Lung microvascular endothelial cell (primary cell): ENCODE results near the gene PLXND1. TPM values are rescaled to one million over a fixed set of nuclear protein-coding genes. Genes with fewer than 3 reads are reported as not detected.
"Not testable (repeated sequence)": the region's sequence is repeated elsewhere in the genome, so short reads cannot be mapped to it uniquely, and the experiment has no call there.

Experiments
- DNase-seq, 2 donors: peaks; one replicate each; pipeline versions ENCODE4 v3.0.0 to v3.0.0-alpha.2; 2010; ENCODE audit warnings: low read depth in 2 of 2
- total RNA-seq: library from RNA; depleted of rRNA; stranded (reverse); fragments of >200 nt; gene quantifications from 2 replicates; pipeline ENCODE4 v1.2.1, GENCODE V29; 2014

Gene PLXND1
- total RNA-seq, 1 donor from 2014 or later: 131 TPM

DNA sequence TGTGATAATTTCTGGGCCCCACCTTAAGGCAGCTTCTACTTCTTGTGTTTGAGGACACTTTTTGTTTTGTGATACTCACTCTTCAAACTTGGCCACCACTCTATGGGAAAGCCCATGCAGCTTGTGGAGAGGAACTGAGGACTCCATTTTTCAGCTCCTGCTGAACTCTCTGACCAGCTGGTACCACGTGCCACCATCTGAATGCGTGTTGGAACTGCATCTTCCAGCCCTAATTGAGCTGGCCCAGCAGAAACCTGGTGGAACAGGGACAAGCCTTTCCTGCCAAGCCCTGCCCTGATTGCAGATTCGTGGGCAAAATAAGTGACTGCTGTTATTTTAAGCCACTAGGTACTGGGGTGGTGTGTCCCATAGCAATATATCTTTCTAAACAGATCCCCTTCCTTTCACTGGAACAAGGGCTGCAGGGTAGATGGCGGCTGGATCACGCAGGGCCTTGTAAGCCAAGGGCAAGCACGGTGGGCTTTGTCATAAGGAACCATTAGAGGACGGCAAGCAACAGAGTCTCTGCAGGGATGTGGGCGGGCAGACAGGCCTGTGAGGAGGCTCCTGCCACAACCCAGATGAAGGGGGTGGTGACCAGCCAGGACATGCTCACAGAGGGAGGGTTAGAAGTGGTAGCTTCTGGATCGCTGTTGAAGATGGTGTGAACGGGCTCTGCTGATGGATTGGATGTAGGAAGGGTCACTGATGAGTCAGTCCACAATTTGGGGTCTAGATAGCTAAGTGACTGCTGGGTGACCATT lies 54.0 kb downstream of the PLXND1 start:
- peak in 1 of 2 donors; percentile 60 for DNase-seq

DNA sequence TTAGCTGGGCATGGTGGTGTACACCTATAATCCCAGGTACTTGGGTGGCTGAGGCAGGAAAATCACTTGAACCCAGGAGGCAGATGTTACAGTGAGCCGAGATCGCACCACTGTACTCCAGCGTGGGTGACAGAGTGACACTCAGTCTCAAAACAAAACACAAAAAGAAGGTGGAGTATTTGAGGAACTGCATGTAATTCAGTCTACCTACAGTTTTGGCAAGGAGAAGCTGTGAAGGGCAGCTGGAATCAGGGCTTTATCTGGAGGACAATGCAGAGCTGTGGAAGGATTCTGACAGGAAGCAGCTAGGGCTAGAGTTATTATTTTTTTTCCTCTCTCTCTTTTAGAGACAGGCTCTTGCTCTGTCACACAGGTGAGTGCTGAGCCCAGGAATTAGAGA lies 56.7 kb downstream of the PLXND1 start:
- no peak for DNase-seq

DNA sequence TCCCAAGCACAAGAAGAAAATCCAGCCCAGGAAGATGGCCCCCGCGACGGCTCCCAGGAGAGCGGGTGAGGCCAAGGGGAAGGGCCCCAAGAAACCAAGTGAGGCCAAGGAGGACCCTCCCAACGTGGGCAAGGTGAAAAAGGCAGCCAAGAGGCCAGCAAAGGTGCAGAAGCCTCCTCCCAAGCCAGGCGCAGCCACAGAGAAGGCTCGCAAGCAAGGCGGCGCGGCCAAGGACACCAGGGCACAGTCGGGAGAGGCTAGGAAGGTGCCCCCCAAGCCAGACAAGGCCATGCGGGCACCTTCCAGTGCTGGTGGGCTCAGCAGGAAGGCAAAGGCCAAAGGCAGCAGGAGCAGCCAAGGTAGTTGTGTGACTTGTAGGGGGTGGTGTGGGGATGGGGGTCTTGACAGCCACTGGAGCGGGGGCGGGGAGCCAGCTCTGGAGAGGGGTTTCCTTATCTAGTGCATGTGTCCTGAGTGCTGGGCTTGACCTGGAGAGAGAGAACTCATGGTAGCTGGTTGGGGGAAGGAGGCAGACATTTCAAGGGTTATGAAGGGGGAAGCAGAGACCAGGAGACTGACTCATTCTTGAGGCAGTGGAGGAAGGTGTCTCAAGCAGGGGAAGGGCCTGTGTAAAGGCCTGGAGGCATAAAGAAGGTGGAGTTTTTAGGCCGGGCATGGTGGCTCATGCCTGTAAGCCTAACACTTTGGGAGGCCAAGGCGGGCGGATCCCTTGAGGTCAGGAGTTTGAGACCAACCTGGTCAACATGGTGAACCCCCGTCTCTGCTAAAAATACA lies 57.3 kb downstream of the PLXND1 start:
- DNase-seq: peak in 1 of 2 donors; percentile 52

DNA sequence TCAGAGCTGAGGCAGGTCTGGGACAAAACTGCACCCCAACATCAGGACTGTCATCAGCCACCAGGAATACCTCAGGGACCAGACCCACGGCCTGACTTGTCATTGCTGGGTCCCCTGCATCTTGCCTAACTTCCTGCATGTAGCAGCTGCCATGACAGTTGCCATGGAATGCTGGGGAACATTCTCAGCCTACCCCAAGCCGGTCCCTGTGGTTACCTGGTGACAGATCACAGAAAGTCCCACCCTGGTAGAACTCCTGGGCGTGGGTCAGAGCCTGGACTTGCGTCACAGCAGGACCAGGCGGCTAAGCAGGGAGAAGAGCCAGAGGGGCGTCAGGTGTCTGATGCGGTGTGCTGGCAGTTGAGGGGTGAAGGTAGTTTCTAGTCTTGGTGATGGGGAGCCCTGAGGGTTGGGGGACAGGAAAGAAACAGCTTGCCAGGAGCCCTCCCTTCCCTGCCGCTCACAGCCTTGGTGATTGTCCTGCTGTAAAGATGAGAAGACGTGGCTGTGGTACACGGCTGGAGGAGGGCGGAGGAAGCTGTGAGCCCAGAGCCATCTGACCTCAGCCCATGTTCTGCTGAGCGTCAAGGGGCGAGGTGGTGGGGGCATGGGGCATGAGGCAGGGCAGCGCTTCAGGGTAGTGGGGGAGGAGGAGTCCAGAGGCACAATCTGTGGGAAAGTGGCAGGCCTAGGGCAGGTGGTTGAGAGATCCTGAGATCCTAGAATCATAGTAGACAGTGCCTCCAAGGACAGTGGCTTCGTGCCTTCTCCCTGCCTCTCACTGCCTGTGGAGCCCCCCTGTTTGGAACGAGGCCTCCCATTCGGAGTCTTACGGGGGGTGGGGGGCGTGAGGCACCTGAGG lies 58.1 kb downstream of the PLXND1 start:
- no peak for DNase-seq

DNA sequence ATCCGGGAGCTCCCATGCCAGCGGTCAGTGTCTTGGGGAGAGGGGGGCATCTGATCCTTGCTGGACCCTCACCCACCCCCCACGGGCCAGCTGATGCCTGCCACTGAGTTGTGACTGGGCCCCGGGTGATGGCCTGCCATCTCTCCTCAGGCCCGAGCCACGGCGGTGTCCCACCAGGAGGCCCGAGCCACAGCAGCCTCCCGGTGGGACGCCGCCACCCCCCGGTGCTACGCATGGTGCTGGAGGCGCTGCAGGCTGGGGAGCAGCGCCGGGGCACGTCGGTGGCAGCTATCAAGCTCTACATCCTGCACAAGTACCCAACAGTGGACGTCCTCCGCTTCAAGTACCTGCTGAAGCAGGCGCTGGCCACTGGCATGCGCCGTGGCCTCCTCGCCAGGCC lies 59.2 kb downstream of the PLXND1 start:
- DNase-seq: no peak

DNA sequence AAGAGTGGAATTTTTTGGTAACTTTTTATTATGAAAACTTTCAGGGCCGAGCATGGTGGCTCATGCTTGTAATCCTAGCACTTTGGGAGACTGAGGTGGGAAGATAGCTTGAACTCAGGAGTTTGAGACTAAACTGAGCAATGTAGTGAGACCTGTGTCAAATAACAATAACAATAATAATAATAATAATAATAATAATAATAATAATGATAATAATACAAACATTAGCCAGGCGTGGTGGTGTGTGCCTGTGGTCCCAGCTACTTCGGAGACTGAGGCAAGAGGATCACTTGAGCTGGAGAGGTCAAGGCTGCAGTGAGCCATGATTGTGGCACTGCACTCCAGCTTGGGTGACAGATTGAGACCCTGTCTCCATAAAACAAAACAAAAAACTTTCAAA lies 60.5 kb downstream of the PLXND1 start:
- not testable (repeated sequence) for DNase-seq

DNA sequence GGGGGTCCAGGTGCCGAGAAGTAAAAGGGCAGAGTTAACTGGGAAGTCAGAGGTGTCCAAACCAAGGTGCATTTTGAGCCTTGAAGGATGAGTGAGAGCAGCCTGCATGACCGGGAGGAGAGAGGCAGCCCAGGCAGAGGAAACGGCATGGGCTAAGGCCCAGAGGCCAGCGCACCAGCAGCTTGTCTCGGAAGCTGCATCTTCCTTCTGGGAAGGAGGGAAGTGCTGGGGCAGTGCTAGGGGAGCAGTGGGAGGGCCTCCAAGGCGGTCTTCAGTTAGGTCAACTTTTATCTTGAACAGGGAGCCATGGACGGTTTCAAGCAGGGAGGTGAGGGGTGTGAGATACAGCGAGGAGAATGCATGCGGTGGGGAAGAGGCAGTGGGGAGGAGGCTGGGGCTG lies 62.5 kb downstream of the PLXND1 start:
- DNase-seq: no peak

DNA sequence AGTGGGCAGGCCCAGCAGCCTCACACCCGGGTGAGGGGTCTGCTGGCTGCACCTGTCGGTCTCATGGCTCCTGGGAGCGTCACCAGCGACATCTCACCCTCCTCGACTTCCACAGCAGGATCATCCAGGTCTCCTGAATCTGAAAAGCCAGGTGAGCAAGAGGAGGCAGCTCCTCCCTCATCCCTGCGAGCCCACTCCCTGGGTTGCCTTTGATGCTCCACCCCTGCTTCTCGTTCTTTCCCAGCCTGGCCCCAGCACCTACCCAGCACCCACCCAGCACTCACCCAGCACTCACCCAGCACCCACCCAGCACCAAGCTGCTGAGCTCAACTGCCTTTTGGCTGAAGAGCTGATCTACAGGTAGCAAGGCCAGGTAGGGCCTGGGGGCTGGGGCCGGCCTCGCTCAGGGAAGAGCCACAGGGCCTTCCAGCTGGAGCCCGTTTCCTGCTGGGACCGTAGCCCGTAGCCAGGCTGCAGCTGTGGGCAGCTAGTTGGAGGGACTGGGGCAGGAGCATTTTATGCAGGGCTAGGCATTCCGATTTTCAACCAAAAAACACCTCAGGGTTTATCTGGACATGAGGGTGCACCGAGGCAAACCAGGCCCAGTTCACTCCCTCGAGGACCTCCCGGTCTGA lies 63.2 kb downstream of the PLXND1 start, which contains the start of gene H1-8:
TSS of gene H1-8 (plus strand) at position 20 of the 635 bp plus-strand sequence. CDS start at position 64, 44 bp downstream.
- DNase-seq: no peak

DNA sequence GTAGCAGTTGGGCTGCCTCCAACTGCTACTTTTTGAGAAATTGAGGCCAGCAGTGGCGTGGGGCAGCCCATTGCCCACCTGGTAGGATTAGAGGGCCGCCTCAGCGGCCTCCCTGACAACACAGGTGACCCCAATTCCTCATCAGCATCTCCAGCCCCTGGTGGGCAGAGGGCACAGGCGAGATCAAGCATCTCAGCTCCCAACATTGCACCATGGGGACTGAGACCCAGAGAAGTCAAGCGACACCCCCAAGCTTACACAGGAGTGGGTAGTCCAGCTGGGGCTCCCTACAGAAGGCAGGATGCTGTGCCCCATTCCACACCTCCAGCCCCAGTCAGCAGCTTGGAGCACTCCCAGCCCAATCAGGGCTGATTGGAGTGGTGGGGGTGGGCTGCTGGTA lies 63.7 kb downstream of the PLXND1 start:
- DNase-seq: no peak

DNA sequence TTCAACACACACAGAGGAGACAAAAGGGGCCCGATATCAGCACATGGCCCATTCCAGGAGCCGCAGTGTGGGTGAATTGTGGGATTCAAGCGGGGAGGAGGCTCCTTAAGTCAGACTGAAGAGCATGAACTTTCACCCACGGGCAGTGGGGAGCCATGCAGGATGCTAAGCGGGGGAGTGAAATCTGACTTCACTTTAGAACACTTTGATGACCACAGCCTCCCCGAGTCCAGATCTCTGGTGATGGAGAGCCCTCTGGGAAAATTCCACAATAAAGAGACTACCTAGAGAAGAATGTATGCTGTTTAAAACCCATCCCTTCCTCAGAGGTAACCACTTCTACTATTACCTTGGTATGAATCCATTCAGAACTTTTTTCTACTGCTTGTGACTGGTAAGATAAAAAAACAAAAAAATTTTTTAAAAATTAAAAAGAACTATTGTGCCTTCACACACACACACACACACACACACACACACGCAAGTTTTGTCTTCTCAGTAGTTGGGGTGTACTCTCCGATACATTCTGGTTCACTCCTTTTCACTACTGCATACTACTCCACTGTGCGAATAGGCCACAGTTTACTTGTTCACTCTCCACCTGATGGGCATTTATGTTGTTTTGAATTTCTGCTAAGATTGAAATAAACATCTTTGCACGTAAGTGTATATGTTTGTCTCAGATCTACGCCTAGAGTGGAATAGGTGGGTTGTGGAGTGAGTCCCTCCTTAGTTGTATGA lies 65.5 kb downstream of the PLXND1 start:
- DNase-seq: no peak

DNA sequence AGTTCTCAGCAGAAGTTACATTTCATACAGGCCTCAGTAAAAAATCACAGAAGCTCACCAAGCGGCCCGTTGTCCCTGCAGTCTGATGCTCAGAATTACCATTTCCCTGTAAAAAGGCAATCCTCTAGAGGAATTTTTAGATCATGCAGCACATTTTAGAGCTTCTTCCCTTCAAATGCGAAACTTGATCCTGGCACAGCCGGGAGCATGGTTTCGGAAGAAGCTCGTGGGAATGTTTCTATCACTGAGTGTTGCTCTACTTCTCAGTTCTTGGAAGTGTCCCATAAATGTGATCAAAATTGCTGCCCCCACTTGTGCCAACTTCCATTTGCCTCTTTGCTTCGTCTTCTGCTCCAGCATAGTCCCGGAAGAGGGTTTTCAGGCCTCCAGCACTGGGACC lies 67.3 kb downstream of the PLXND1 start:
- DNase-seq: no peak

DNA sequence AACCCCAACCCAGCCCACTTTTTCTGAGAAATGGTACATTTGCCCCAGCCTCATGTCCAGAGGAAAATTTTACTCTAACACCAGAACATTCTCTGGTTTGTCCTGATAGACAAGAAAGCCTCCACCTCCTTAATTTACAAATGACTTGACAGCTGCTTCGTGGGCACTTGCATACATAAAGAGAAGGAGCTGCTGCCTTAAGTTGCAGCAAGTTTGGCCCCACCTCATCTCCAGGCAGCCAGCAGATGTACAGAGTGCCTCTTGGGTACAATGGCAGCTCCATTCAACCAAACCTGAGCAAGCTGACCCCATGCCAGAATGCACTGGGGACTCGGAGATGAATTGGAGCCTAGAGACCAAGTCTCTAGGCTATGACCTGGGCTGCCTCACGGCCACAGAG lies 69.7 kb downstream of the PLXND1 start:
- DNase-seq: no peak

DNA sequence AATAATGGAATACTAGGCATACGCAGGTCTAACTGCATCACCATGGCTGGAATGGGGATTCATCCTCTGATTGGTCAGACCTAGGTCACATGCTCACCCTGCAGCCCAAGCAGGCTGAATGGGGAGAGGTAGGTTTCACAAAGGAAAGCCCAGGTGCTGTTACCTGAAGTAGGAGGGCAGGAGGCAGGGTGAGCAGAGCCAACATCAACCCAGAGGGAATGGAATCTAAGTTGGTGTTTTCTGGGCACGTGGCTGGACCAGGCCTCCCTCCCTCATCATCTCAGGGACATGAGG lies 70.2 kb downstream of the PLXND1 start:
- no peak for DNase-seq

DNA sequence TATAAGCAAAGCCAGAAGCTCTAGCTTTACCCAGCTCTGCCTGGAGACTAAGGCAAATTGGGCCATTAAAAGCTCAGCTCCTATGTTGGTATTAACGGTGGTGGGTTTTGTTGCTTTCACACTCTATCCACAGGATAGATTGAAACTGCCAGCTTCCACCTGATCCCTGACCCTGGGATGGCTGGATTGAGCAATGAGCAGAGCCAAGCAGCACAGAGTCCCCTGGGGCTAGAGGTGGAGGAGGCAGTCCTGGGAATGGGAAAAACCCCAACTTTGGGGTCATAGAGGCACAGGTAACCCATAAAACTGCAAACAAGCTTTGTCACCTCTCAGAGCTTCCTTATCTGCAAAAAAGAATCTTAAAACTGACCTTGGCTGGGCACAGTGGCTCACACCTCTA lies 71.4 kb downstream of the PLXND1 start:
- DNase-seq: no peak

DNA sequence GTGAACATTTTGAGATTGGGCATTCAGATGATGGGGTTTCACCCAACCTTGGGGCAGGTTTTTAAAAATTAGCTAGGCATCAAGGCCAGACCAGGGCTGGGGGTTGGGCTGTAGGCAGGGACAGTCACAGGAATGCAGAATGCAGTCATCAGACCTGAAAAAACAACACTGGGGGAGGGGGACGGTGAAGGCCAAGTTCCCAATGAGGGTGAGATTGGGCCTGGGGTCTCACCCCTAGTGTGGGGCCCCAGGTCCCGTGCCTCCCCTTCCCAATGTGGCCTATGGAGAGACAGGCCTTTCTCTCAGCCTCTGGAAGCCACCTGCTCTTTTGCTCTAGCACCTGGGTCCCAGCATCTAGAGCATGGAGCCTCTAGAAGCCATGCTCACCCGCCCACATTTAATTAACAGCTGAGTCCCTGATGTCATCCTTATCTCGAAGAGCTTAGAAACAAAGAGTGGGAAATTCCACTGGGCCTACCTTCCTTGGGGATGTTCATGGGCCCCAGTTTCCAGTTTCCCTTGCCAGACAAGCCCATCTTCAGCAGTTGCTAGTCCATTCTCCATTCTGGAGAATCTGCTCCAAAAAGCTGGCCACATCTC lies 71.9 kb downstream of the PLXND1 start:
- DNase-seq: no peak

DNA sequence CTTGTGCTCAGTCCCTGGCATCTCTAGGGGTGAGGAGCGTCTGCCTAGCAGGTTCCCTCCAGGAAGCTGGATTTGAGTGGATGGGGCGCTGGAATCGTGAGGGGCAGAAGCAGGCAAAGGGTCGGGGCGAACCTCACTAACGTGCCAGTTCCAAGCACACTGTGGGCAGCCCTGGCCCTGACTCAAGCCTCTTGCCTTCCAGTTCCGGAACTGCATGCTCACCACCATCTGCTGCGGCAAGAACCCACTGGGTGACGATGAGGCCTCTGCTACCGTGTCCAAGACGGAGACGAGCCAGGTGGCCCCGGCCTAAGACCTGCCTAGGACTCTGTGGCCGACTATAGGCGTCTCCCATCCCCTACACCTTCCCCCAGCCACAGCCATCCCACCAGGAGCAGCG lies 73.1 kb downstream of the PLXND1 start:
- DNase-seq: no peak

DNA sequence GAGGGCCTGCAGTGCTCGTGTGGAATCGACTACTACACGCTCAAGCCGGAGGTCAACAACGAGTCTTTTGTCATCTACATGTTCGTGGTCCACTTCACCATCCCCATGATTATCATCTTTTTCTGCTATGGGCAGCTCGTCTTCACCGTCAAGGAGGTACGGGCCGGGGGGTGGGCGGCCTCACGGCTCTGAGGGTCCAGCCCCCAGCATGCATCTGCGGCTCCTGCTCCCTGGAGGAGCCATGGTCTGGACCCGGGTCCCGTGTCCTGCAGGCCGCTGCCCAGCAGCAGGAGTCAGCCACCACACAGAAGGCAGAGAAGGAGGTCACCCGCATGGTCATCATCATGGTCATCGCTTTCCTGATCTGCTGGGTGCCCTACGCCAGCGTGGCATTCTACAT lies 74.2 kb downstream of the PLXND1 start:
- DNase-seq: no peak

DNA sequence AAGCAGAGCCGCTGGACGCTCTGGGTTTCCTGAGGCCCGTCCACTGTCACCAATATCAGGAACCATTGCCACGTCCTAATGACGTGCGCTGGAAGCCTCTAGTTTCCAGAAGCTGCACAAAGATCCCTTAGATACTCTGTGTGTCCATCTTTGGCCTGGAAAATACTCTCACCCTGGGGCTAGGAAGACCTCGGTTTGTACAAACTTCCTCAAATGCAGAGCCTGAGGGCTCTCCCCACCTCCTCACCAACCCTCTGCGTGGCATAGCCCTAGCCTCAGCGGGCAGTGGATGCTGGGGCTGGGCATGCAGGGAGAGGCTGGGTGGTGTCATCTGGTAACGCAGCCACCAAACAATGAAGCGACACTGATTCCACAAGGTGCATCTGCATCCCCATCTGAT lies 74.8 kb downstream of the PLXND1 start:
- DNase-seq: no peak

DNA sequence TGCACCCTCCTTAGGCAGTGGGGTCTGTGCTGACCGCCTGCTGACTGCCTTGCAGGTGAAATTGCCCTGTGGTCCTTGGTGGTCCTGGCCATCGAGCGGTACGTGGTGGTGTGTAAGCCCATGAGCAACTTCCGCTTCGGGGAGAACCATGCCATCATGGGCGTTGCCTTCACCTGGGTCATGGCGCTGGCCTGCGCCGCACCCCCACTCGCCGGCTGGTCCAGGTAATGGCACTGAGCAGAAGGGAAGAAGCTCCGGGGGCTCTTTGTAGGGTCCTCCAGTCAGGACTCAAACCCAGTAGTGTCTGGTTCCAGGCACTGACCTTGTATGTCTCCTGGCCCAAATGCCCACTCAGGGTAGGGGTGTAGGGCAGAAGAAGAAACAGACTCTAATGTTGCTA lies 75.7 kb downstream of the PLXND1 start:
- DNase-seq: no peak

DNA sequence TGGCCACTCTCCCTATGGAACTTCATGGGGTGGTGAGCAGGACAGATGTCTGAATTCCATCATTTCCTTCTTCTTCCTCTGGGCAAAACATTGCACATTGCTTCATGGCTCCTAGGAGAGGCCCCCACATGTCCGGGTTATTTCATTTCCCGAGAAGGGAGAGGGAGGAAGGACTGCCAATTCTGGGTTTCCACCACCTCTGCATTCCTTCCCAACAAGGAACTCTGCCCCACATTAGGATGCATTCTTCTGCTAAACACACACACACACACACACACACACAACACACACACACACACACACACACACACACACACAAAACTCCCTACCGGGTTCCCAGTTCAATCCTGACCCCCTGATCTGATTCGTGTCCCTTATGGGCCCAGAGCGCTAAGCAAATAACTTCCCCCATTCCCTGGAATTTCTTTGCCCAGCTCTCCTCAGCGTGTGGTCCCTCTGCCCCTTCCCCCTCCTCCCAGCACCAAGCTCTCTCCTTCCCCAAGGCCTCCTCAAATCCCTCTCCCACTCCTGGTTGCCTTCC lies 76.2 kb downstream of the PLXND1 start:
- peak; percentile 25 to 66 for DNase-seq
